H1 (cell line): ENCODE data around the gene ACKR3.

Experiments
- CHD2 ChIP-seq: IDR thresholded peaks from 2 replicates; pipeline ENCODE4 v1.6.1; 2012; ENCODE audit warnings: low read length, improper control_type of control experiment
- CTCF ChIP-seq, 3 experiments: IDR thresholded peaks; 1 replicate in 2 of 3; 2 replicates in 1 of 3; pipeline versions ENCODE4 v1.5.1 to v1.6.1; 2011; ENCODE audit warnings: low read length in 3 of 3, mild to moderate bottlenecking in 3 of 3, inconsistent platforms in 2 of 3, low read depth in 1 of 3, moderate library complexity in 1 of 3; ENCODE audit not compliant: insufficient read depth in 1 of 3; ENCODE audit errors: control extremely low read depth in 1 of 3
- MAFK ChIP-seq: IDR thresholded peaks from 2 replicates; pipeline ENCODE4 v1.6.1; 2012; ENCODE audit warnings: low read depth, mild to moderate bottlenecking, improper control_type of control experiment, low read length
- POLR2A ChIP-seq, 2 experiments: IDR thresholded peaks; 1 replicate in 1 of 2; 2 replicates in 1 of 2; pipeline ENCODE4 v1.6.1; 2011; ENCODE audit warnings: low read depth in 2 of 2, low read length in 2 of 2, mild to moderate bottlenecking in 2 of 2; ENCODE audit errors: control extremely low read depth in 1 of 2
- RXRA ChIP-seq: IDR thresholded peaks from 2 replicates; pipeline ENCODE4 v1.6.1; 2011; ENCODE audit warnings: low read depth, mild to moderate bottlenecking, low read length, moderate library complexity; ENCODE audit not compliant: insufficient read depth

GRCh38 chr2:236544362-236544761, 25.3 kb upstream of the ACKR3 start:
- TF ChIP-seq RXRA (no peak), CTCF (IDR thresholded peaks at IDR 0.05; ENCODE audit: control extremely low read depth in 1 of 3, insufficient read depth in 1 of 3, low read depth in 1 of 3, low read length in 3 of 3) (no peak), MAFK (no peak), CHD2 (no peak), POLR2A (IDR thresholded peaks at IDR 0.05; ENCODE audit: control extremely low read depth in 1 of 2, low read depth in 2 of 2, low read length in 2 of 2) (no peak)
